Breast epithelium (tissue), 3 donors: Measurements from ENCODE around the gene FAM222A.

Experiments used
- POLR2A ChIP-seq: fragments of 450-650 bp; IDR thresholded peaks from one replicate; pipeline ENCODE4 v1.6.1; 2016; ENCODE audit warnings: antibody characterized with exemption, mild to moderate bottlenecking, moderate library complexity
- POLR2AphosphoS5 ChIP-seq, 3 donors: sonication (generic); formaldehyde crosslinking; IDR thresholded peaks; one replicate each; pipeline ENCODE4 v1.6.1; 2017; ENCODE audit warnings: antibody characterized with exemption in 3 of 3
- TF ChIP-seq, protein P1 (sequence below), 3 donors: fragments of 450-650 bp; IDR thresholded peaks; one replicate each; pipeline ENCODE4 v1.5.1; 2016 to 2017; ENCODE audit warnings: antibody characterized with exemption in 3 of 3, mild to moderate bottlenecking in 3 of 3, moderate library complexity in 3 of 3

DNA sequence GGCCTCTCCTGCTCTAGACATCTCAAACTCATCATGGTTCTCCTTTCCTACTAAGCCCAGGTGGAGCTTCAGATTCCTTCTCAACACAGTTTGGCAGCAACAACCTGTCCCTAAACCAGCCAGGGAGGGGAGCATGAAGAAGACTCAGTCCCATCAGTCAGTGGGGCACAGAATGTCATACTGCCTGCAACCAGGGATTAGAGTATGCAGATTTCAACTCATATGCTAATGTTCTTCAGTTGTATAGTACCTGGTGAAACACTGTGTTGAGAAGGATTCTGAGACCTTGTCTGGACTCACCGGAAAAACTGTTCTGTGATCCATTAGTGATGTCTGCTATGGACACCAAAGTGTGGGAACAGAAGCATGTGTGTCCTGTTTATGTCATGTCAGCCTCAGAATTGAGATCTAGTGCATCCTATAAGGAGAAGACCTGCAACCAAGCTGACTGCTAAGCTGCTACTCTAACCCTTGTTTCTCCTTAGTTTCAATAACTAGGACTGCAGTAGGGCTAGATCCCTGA lies 76.0 kb downstream of the FAM222A start:
- TF ChIP-seq, protein P1, sequence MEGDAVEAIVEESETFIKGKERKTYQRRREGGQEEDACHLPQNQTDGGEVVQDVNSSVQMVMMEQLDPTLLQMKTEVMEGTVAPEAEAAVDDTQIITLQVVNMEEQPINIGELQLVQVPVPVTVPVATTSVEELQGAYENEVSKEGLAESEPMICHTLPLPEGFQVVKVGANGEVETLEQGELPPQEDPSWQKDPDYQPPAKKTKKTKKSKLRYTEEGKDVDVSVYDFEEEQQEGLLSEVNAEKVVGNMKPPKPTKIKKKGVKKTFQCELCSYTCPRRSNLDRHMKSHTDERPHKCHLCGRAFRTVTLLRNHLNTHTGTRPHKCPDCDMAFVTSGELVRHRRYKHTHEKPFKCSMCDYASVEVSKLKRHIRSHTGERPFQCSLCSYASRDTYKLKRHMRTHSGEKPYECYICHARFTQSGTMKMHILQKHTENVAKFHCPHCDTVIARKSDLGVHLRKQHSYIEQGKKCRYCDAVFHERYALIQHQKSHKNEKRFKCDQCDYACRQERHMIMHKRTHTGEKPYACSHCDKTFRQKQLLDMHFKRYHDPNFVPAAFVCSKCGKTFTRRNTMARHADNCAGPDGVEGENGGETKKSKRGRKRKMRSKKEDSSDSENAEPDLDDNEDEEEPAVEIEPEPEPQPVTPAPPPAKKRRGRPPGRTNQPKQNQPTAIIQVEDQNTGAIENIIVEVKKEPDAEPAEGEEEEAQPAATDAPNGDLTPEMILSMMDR (IDR thresholded peaks at IDR 0.05): no peak
- TF ChIP-seq POLR2A (no peak), POLR2AphosphoS5 (IDR thresholded peaks at IDR 0.05) (no peak)
